ENCODE measurements around the gene RAB5B.

Gene RAB5B

DNA sequence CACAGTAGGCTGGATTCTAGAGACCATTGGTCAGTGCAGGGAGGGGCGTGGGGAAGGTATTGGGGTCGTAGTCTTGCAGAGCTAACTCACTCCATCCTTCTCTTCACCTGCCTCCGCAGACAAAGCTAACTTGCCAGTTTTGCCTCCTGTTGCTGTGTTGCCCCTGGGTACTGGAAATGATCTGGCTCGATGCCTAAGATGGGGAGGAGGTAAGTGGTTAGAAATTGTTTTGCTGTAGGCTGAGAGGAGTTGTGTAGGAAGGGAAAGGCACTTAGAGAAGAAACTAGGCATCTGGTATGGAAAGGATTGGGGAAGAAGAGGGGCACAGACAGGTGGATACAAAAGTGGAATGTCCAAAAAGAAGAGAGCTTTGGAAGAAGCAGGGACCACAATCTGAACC lies 31.8 kb upstream of the RAB5B start:
- H3K4me1 ChIP-seq (ENCODE audit: control insufficient read depth in 5 of 5, insufficient read depth in 5 of 5, low read length in 5 of 5) = peaks cover 0 to 9% (median 8%) of the 10 kb centered on the region in 5 donors
- no peak overlapping the region for H3K4me3 ChIP-seq (ENCODE audit: low read depth in 1 of 5, low read length in 5 of 5)
- peaks cover 0 to 14% (median 5%) of the 10 kb centered on the region in 5 donors for H3K36me3 ChIP-seq (ENCODE audit: control insufficient read depth in 5 of 5, insufficient read depth in 5 of 5, low read length in 5 of 5)
- no peaks in the 10 kb centered on the region for H3K27me3 ChIP-seq (ENCODE audit: control insufficient read depth in 5 of 5, insufficient read depth in 4 of 5, low read length in 5 of 5)
- H3K27ac ChIP-seq (ENCODE audit: low read depth, low read length) = no peak overlapping the region
- no peaks in the 10 kb centered on the region for H3K9me3 ChIP-seq (ENCODE audit: control insufficient read depth in 5 of 5, low read length in 5 of 5)
- no peak overlapping the region for H3K9ac ChIP-seq (ENCODE audit: low read length in 5 of 5)

DNA sequence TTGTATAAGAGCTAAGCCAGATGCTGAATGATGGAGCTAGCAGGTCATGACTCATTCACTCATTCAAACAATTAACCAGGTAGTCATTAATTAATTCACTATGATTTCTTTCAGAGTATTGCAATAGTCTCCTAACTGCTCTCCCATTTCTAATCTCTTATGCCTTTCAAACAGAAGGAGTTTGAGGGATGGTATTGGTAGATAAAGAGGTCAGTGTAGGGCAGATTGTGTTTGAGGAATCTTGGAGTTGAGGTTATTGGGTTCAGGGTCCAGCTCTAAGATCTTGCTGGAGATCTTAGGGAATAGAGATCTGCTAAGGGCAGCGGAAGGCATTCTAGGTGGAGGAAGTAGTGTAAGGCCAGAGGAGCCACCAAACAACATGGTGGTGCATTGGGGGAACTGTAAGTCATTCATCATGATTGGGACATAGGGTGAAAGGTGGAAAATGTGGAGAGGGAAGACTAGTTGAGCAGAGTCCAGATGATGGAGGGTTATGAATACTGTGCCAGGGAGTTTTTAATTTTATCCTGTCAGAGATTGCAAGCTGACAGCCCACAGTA lies 31.2 kb upstream of the RAB5B start:
- H3K27me3 ChIP-seq (ENCODE audit: control insufficient read depth in 5 of 5, insufficient read depth in 4 of 5, low read length in 5 of 5) = no peaks in the 10 kb centered on the region
- H3K4me1 ChIP-seq (ENCODE audit: control insufficient read depth in 5 of 5, insufficient read depth in 5 of 5, low read length in 5 of 5) = peaks cover 0 to 9% (median 8%) of the 10 kb centered on the region in 5 donors
- no peak overlapping the region for H3K9ac ChIP-seq (ENCODE audit: low read length in 5 of 5)
- peaks cover 0 to 14% (median 5%) of the 10 kb centered on the region in 5 donors for H3K36me3 ChIP-seq (ENCODE audit: control insufficient read depth in 5 of 5, insufficient read depth in 5 of 5, low read length in 5 of 5)
- H3K9me3 ChIP-seq (ENCODE audit: control insufficient read depth in 5 of 5, low read length in 5 of 5) = no peaks in the 10 kb centered on the region
- H3K4me3 ChIP-seq (ENCODE audit: low read depth in 1 of 5, low read length in 5 of 5) = no peak overlapping the region
- H3K27ac ChIP-seq (ENCODE audit: low read depth, low read length) = no peak overlapping the region

DNA sequence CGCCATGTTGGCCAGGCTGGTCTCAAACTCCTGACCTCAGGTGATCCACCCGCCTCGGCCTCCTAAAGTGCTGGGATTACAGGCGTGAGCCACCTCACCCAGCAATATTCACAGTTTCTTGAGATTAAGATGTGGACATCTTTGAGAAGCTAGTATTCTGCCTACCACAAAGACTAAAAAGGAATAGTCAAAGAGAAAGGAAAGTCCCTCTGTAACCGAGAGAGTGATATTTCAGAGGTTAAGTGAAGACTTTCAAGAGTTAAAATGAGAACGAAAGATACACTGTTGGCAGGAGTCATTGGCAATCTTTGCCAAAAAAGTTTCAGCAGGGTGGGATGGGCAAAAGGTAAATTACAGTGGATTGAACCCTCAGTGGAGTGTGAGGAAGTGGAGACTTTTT lies 27.3 kb upstream of the RAB5B start:
- H3K9ac ChIP-seq (ENCODE audit: low read length in 5 of 5) = no peak overlapping the region
- H3K27ac ChIP-seq (ENCODE audit: low read depth, low read length) = no peak overlapping the region
- H3K27me3 ChIP-seq (ENCODE audit: control insufficient read depth in 5 of 5, insufficient read depth in 4 of 5, low read length in 5 of 5) = no peaks in the 10 kb centered on the region
- H3K36me3 ChIP-seq (ENCODE audit: control insufficient read depth in 5 of 5, insufficient read depth in 5 of 5, low read length in 5 of 5) = peaks cover 0 to 19% (median 5%) of the 10 kb centered on the region in 5 donors
- no peak overlapping the region for H3K4me3 ChIP-seq (ENCODE audit: low read depth in 1 of 5, low read length in 5 of 5)
- H3K4me1 ChIP-seq (ENCODE audit: control insufficient read depth in 5 of 5, insufficient read depth in 5 of 5, low read length in 5 of 5) = no peaks in the 10 kb centered on the region
- H3K9me3 ChIP-seq (ENCODE audit: control insufficient read depth in 5 of 5, low read length in 5 of 5) = no peaks in the 10 kb centered on the region

DNA sequence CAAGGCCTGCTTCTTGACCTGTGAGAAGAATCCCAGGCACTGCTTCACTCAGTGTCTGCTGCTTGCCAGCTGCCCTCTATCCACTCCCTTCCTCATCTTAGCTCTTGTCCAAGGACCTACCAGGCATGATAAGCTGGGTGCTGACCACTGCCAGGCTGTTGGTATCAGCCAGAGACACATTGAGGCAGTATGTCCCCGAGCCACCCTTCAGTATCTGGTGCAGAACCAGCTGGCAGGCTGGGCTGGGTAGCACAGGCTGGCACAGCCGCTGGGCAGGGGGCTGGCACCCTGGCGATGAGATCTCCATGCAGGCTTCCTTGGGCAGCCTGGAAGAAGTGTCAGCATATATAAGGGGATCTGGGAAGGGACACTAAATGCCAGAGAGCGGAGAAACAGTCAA lies 18.5 kb upstream of the RAB5B start:
- no peak overlapping the region for H3K9ac ChIP-seq (ENCODE audit: low read length in 5 of 5)
- H3K4me3 ChIP-seq (ENCODE audit: low read depth in 1 of 5, low read length in 5 of 5) = no peak overlapping the region
- no peak overlapping the region for H3K27ac ChIP-seq (ENCODE audit: low read depth, low read length)
- H3K9me3 ChIP-seq (ENCODE audit: control insufficient read depth in 5 of 5, low read length in 5 of 5) = no peaks in the 10 kb centered on the region
- H3K4me1 ChIP-seq (ENCODE audit: control insufficient read depth in 5 of 5, insufficient read depth in 5 of 5, low read length in 5 of 5) = no peaks in the 10 kb centered on the region
- peaks cover 0 to 33% (median 20%) of the 10 kb centered on the region in 5 donors for H3K36me3 ChIP-seq (ENCODE audit: control insufficient read depth in 5 of 5, insufficient read depth in 5 of 5, low read length in 5 of 5)
- no peaks in the 10 kb centered on the region for H3K27me3 ChIP-seq (ENCODE audit: control insufficient read depth in 5 of 5, insufficient read depth in 4 of 5, low read length in 5 of 5)

DNA sequence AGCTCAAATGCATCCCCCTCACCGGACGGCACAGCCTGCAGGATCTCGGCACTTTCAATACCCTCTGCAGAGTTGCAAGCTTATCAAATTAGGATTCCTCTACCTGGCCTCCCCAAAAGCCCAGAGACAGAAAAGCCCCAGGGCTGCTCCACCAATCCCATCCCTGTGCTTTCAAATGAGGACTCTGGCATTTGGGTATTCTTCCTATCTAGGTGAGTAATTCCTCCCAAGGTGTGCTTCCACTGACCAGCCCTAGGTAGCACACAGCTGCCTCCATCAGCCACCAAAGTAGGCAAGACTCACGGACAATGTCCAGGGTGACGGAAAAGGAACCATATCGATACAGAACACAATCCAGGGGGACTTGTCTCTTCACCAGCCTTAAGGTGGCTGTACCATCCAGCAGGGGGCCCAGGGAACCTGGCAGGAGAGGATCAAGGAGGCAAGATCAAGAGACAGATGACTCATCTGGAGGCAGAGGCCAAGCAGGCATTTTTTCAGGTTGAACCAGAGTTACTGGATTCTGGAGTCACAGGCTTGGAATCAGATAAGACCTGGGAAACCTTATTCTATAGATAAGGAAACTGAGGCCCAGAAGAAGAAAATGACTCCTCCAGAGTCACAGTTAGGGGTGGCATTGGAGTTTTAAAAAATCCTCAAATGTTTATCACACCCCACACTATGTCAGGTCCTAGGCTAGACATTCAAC lies 17.9 kb upstream of the RAB5B start:
- H3K27ac ChIP-seq (ENCODE audit: low read depth, low read length) = no peak overlapping the region
- peaks cover 0 to 33% (median 20%) of the 10 kb centered on the region in 5 donors for H3K36me3 ChIP-seq (ENCODE audit: control insufficient read depth in 5 of 5, insufficient read depth in 5 of 5, low read length in 5 of 5)
- H3K27me3 ChIP-seq (ENCODE audit: control insufficient read depth in 5 of 5, insufficient read depth in 4 of 5, low read length in 5 of 5) = no peaks in the 10 kb centered on the region
- no peaks in the 10 kb centered on the region for H3K4me1 ChIP-seq (ENCODE audit: control insufficient read depth in 5 of 5, insufficient read depth in 5 of 5, low read length in 5 of 5)
- H3K4me3 ChIP-seq (ENCODE audit: low read depth in 1 of 5, low read length in 5 of 5) = no peak overlapping the region
- no peaks in the 10 kb centered on the region for H3K9me3 ChIP-seq (ENCODE audit: control insufficient read depth in 5 of 5, low read length in 5 of 5)
- no peak overlapping the region for H3K9ac ChIP-seq (ENCODE audit: low read length in 5 of 5)

DNA sequence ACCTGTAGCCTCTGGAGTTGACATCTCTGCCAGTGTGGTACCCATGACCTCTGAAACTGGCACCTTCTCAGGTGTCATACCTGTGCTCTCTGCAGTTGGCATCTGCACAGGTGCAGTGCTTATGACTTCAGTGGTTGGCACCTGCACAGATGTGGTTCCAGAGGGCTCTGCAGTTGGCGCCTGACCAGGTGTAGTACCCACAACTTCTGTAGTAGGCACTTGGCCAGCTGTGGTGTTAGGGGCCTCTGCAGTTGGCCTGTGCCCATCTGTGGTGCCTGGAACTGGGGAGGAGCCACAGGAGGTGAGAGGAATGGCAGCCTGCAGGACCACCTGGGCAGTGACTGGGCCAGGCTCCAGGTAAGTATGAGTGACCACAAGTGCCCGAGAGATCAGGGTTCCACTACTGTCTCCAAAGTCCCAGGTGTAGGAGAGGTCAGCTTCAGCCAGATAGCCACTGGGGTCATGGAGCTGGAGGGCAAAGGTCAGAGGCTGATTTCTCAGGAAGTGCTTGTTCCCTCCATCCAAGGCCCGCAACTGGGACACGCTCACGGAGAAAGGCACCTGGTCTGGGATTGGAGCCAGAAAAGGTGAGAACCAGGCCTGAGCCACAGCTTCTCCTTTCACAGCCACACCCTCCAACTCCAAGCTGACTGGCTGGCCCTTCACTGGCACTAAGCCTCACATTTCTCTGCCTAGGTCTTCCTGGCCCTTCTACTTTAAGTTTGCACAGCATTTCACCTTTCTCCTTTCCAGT lies 16.6 kb upstream of the RAB5B start:
- Histone ChIP-seq H3K27ac (ENCODE audit: low read depth, low read length) (no peak overlapping the region), H3K36me3 (ENCODE audit: control insufficient read depth in 5 of 5, insufficient read depth in 5 of 5, low read length in 5 of 5) (peaks cover 0 to 20% (median 14%) of the 10 kb centered on the region in 5 donors), H3K27me3 (ENCODE audit: control insufficient read depth in 5 of 5, insufficient read depth in 4 of 5, low read length in 5 of 5) (no peaks in the 10 kb centered on the region), H3K9me3 (ENCODE audit: control insufficient read depth in 5 of 5, low read length in 5 of 5) (no peaks in the 10 kb centered on the region), H3K4me3 (ENCODE audit: low read depth in 1 of 5, low read length in 5 of 5) (no peak overlapping the region), H3K4me1 (ENCODE audit: control insufficient read depth in 5 of 5, insufficient read depth in 5 of 5, low read length in 5 of 5) (no peaks in the 10 kb centered on the region), H3K9ac (ENCODE audit: low read length in 5 of 5) (no peak overlapping the region)

DNA sequence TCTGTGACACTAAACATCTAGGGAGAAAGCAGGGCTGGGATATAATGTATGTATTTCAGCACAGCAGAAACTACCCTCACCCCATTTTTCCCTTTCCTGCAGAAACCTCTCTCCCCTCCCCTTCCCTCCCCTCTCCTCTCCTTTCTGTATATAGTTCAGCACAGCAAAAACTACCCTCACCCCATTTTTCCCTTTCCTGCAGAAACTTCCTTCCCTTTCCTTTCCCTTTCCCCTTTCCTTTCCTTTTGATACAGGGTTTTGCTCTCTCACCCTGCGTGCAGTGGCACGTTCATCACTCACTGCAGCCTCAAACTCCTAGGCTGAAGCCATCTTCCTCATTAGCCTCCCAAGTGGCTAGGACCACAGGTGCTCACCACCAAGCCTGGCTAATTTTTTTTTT lies 10.1 kb upstream of the RAB5B start:
- Histone ChIP-seq H3K9ac (ENCODE audit: low read length in 5 of 5) (no peak overlapping the region), H3K4me1 (ENCODE audit: control insufficient read depth in 5 of 5, insufficient read depth in 5 of 5, low read length in 5 of 5) (peaks cover 0 to 21% (median 17%) of the 10 kb centered on the region in 5 donors)

DNA sequence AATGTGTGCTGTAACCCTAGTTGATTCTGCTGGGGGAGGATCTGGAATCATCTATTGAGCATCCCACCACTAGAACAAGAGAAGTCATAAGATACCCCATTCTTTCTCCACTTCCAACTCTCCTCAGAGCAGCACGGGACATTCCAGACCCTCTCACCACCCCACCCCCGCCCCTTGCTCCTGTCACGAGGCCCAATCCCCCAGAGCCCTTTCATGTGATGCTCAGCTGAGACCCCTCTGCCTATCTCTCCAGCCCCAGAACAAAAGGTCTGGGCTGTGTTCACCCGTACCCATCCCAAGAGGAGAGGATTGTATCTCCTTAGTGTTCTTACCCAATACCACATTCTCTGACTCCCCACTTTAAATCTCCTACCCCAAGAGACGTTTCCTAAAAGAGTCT lies 8.6 kb upstream of the RAB5B start:
- no peaks in the 10 kb centered on the region for H3K9me3 ChIP-seq (ENCODE audit: control insufficient read depth in 5 of 5, low read length in 5 of 5)
- no peak overlapping the region for H3K4me3 ChIP-seq (ENCODE audit: low read depth in 1 of 5, low read length in 5 of 5)
- peaks cover 0 to 21% (median 17%) of the 10 kb centered on the region in 5 donors for H3K4me1 ChIP-seq (ENCODE audit: control insufficient read depth in 5 of 5, insufficient read depth in 5 of 5, low read length in 5 of 5)
- peaks cover 0 to 4% (median 0%) of the 10 kb centered on the region in 5 donors for H3K36me3 ChIP-seq (ENCODE audit: control insufficient read depth in 5 of 5, insufficient read depth in 5 of 5, low read length in 5 of 5)
- H3K27ac ChIP-seq (ENCODE audit: low read depth, low read length) = no peak overlapping the region
- H3K27me3 ChIP-seq (ENCODE audit: control insufficient read depth in 5 of 5, insufficient read depth in 4 of 5, low read length in 5 of 5) = no peaks in the 10 kb centered on the region
- H3K9ac ChIP-seq (ENCODE audit: low read length in 5 of 5) = no peak overlapping the region

More for the DNA sequence above, 10.1 kb upstream of the RAB5B start:
- Histone ChIP-seq H3K27ac (ENCODE audit: low read depth, low read length) (no peak overlapping the region), H3K36me3 (ENCODE audit: control insufficient read depth in 5 of 5, insufficient read depth in 5 of 5, low read length in 5 of 5) (peaks cover 0 to under 1% (median 0%) of the 10 kb centered on the region in 5 donors), H3K9me3 (ENCODE audit: control insufficient read depth in 5 of 5, low read length in 5 of 5) (no peaks in the 10 kb centered on the region), H3K27me3 (ENCODE audit: control insufficient read depth in 5 of 5, insufficient read depth in 4 of 5, low read length in 5 of 5) (no peaks in the 10 kb centered on the region), H3K4me3 (ENCODE audit: low read depth in 1 of 5, low read length in 5 of 5) (no peak overlapping the region)

DNA sequence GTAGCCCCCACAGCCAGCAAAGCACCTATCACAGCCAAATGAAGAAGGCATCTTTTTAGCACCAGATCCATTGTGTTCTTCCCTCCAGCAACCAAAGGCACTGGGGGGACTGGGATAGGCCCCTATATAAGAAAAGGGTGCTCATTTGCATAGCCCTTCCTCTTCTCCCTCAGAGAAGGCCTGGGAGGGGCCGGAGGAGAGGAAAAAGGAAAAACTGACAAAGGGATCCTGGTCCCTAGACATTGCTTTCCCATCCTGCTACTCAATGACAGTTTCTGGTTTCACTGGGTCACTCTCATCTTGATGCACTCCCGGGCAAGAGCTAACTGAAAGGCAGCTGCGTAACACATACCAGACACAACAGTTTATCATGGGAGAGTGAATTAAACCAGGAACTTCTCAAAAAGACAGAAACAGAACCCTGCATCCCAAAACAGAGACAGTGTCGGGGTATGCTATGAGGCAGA lies 7.9 kb upstream of the RAB5B start, which contains the start of gene PMEL:
PMEL (minus strand) TSS at position 102 of the 467 bp plus-strand sequence; CDS start at position 71, 31 bp downstream.
- Histone ChIP-seq H3K27me3 (ENCODE audit: control insufficient read depth in 5 of 5, insufficient read depth in 4 of 5, low read length in 5 of 5) (no peaks in the 10 kb centered on the region), H3K9me3 (ENCODE audit: control insufficient read depth in 5 of 5, low read length in 5 of 5) (no peaks in the 10 kb centered on the region), H3K4me1 (ENCODE audit: control insufficient read depth in 5 of 5, insufficient read depth in 5 of 5, low read length in 5 of 5) (peaks cover 0 to 21% (median 17%) of the 10 kb centered on the region in 5 donors), H3K27ac (ENCODE audit: low read depth, low read length) (peak within 1 kb of the TSS; percentile 61), H3K36me3 (ENCODE audit: control insufficient read depth in 5 of 5, insufficient read depth in 5 of 5, low read length in 5 of 5) (peaks cover 0 to 4% (median under 1%) of the 10 kb centered on the region in 5 donors), H3K4me3 (ENCODE audit: low read depth in 1 of 5, low read length in 5 of 5) (peak within 1 kb of the TSS; percentile 86 to 92 (median 90)), H3K9ac (ENCODE audit: low read length in 5 of 5) (peak within 1 kb of the TSS; percentile 80 to 89 (median 86))
